ENCODE results near the gene ATP1A4.

GRCh38 chr1:160216301-160216700 is 64.9 kb downstream of the ATP1A4 start:
- TF ChIP-seq CTCF (IDR thresholded peaks at IDR 0.05) (no peak), POLR2A (IDR thresholded peaks at IDR 0.05) (no peak)
